KOPT-K1 (cell line): ENCODE measurements around the gene FAIM2.

Source experiments
- H3K27ac ChIP-seq: fragments of 200-600 bp; sonication (generic); 2 replicates; pipeline ENCODE4 v1.5.1; 2016; ENCODE audit warnings: antibody characterized with exemption, mild to moderate bottlenecking, low read depth, low read length; ENCODE audit not compliant: poor library complexity, severe bottlenecking
- H3K36me3 ChIP-seq: fragments of 200-600 bp; sonication (generic); 2 replicates; pipeline ENCODE4 v1.5.1; 2017; ENCODE audit warnings: antibody characterized with exemption, mild to moderate bottlenecking, low read length, moderate library complexity; ENCODE audit not compliant: insufficient read depth
- H3K9me3 ChIP-seq: fragments of 200-600 bp; sonication (generic); 2 replicates; pipeline ENCODE4 v1.5.1; 2017; ENCODE audit warnings: antibody characterized with exemption, low read length, mild to moderate bottlenecking; ENCODE audit not compliant: insufficient read depth, poor library complexity, severe bottlenecking

FAIM2 gene

GRCh38 chr12:49828133-49829091, 75.3 kb downstream of the FAIM2 start, which contains the start of gene NCKAP5L:
NCKAP5L (minus strand) TSS chr12:49828413; CDS start chr12:49804044, 24,369 bp downstream.
- H3K36me3 ChIP-seq = no peaks in the 10 kb centered on the region
- peak within 1 kb of the TSS; percentile 65 for H3K27ac ChIP-seq
- no peaks in the 10 kb centered on the region for H3K9me3 ChIP-seq

- Histone ChIP-seq H3K9me3 (no peaks in the 10 kb centered on the region), H3K36me3 (peaks cover 6% of the 10 kb centered on the region; the same call in 1 of the 2 replicates), H3K27ac (peak overlapping the region; percentile 65)
These were observed 76.2 kb downstream of the FAIM2 start for GRCh38 chr12:49827401-49828099.

GRCh38 chr12:49827051-49827400, 76.7 kb downstream of the FAIM2 start:
- H3K9me3 ChIP-seq = no peaks in the 10 kb centered on the region
- H3K27ac ChIP-seq = peak overlapping the region; percentile 65

GRCh38 chr12:49825971-49826421, 77.7 kb downstream of the FAIM2 start:
- no peak overlapping the region for H3K27ac ChIP-seq
- peaks cover 15% of the 10 kb centered on the region; the same call in 1 of the 2 replicates for H3K36me3 ChIP-seq
- no peaks in the 10 kb centered on the region for H3K9me3 ChIP-seq

More at GRCh38 chr12:49827051-49827400, 76.7 kb downstream of the FAIM2 start:
- peaks cover 11% of the 10 kb centered on the region; the same call in 1 of the 2 replicates for H3K36me3 ChIP-seq

GRCh38 chr12:49825360-49825970, 78.2 kb downstream of the FAIM2 start:
- Histone ChIP-seq H3K9me3 (no peaks in the 10 kb centered on the region), H3K36me3 (peaks cover 15% of the 10 kb centered on the region; the same call in 1 of the 2 replicates), H3K27ac (no peak overlapping the region)

GRCh38 chr12:49824895-49825294, 78.8 kb downstream of the FAIM2 start:
- Histone ChIP-seq H3K36me3 (peaks cover 15% of the 10 kb centered on the region; the same call in 1 of the 2 replicates), H3K9me3 (no peaks in the 10 kb centered on the region), H3K27ac (no peak overlapping the region)

GRCh38 chr12:49824416-49824815, 79.3 kb downstream of the FAIM2 start:
- Histone ChIP-seq H3K36me3 (peaks cover 15% of the 10 kb centered on the region; the same call in 1 of the 2 replicates), H3K9me3 (no peaks in the 10 kb centered on the region), H3K27ac (no peak overlapping the region)

- no peaks in the 10 kb centered on the region for H3K9me3 ChIP-seq
- no peak overlapping the region for H3K27ac ChIP-seq
- peaks cover 15% of the 10 kb centered on the region; the same call in 1 of the 2 replicates for H3K36me3 ChIP-seq
These were observed 79.7 kb downstream of the FAIM2 start for GRCh38 chr12:49823951-49824350.

- Histone ChIP-seq H3K36me3 (peaks cover 15% of the 10 kb centered on the region; the same call in 1 of the 2 replicates), H3K9me3 (no peaks in the 10 kb centered on the region), H3K27ac (no peak overlapping the region)
These were observed 80.3 kb downstream of the FAIM2 start for GRCh38 chr12:49823350-49823749.

- H3K27ac ChIP-seq = peak overlapping the region; percentile 76
- no peaks in the 10 kb centered on the region for H3K9me3 ChIP-seq
- peaks cover 16% of the 10 kb centered on the region for H3K36me3 ChIP-seq
These were observed 82.1 kb downstream of the FAIM2 start for GRCh38 chr12:49821373-49822287.

GRCh38 chr12:49819786-49820185, 83.9 kb downstream of the FAIM2 start:
- H3K27ac ChIP-seq = no peak overlapping the region
- H3K9me3 ChIP-seq = no peaks in the 10 kb centered on the region
- peaks cover 27% of the 10 kb centered on the region for H3K36me3 ChIP-seq

- H3K36me3 ChIP-seq = peaks cover 27% of the 10 kb centered on the region
- no peak overlapping the region for H3K27ac ChIP-seq
- no peaks in the 10 kb centered on the region for H3K9me3 ChIP-seq
These were observed 85.3 kb downstream of the FAIM2 start for GRCh38 chr12:49818241-49818895.
